Activated naive CD8-positive, alpha-beta T cell treated with anti-CD3 and anti-CD28 coated beads, Interleukin-2, amount 10 ng/mL, durations not matched to agents 7 days and 5 days (primary cell): ENCODE measurements around the gene PRSS36. TPM values are rescaled to one million over a fixed set of nuclear protein-coding genes. Genes with fewer than 3 reads are reported as not detected.
"Not testable (repeated sequence)": the region's sequence is repeated elsewhere in the genome, so short reads cannot be mapped to it uniquely, and the experiment has no call there.

Experiments
- ATAC-seq: fragments of 150-1000 bp; cut with Tn5 transposase; one replicate; pipeline ENCODE4 v1.10.0; 2021; ENCODE audit warnings: low read depth, moderate library complexity
- POLR2A ChIA-PET: fragments of 350-600 bp; sonication (Branson Sonifier 250); formaldehyde crosslinking; loops from one replicate; lab custom pipeline; 2021; ENCODE audit warnings: antibody characterized with exemption; lab: Charles Lee
- DNase-seq: peaks from one replicate; pipeline ENCODE4 v3.0.0; 2021
- H3K27ac Mint-ChIP-seq: one replicate; pipeline ENCODE4 v1.8.0; 2022; ENCODE audit warnings: mild to moderate bottlenecking, mixed read lengths
- H3K27me3 Mint-ChIP-seq: one replicate; pipeline ENCODE4 v1.8.0; 2022; ENCODE audit warnings: mild to moderate bottlenecking, moderate library complexity, mixed read lengths
- H3K36me3 Mint-ChIP-seq: one replicate; pipeline ENCODE4 v1.8.0; 2021; ENCODE audit warnings: mild to moderate bottlenecking, mixed read lengths
- H3K4me1 Mint-ChIP-seq: one replicate; pipeline ENCODE4 v1.8.0; 2021; ENCODE audit warnings: mixed read lengths
- H3K4me3 Mint-ChIP-seq: one replicate; pipeline ENCODE4 v1.8.0; 2022; ENCODE audit warnings: mild to moderate bottlenecking, moderate library complexity, mixed read lengths
- H3K9me3 Mint-ChIP-seq: one replicate; pipeline ENCODE4 v1.8.0; 2021; ENCODE audit warnings: mixed read lengths
- total RNA-seq, 2 experiments: library from RNA; stranded (reverse); gene quantifications; one replicate each; pipeline ENCODE4 v1.2.3, GENCODE V29; 2021

PRSS36 gene
- total RNA-seq, 2 experiments from 2014 or later = 0.31 to 1.1 TPM

- no peaks in the 10 kb centered on the region for H3K9me3 Mint-ChIP-seq
- peak; percentile 4 for ATAC-seq
Observed at GRCh38 chr16:31108794-31109558, 40.9 kb downstream of the PRSS36 start.

DNA sequence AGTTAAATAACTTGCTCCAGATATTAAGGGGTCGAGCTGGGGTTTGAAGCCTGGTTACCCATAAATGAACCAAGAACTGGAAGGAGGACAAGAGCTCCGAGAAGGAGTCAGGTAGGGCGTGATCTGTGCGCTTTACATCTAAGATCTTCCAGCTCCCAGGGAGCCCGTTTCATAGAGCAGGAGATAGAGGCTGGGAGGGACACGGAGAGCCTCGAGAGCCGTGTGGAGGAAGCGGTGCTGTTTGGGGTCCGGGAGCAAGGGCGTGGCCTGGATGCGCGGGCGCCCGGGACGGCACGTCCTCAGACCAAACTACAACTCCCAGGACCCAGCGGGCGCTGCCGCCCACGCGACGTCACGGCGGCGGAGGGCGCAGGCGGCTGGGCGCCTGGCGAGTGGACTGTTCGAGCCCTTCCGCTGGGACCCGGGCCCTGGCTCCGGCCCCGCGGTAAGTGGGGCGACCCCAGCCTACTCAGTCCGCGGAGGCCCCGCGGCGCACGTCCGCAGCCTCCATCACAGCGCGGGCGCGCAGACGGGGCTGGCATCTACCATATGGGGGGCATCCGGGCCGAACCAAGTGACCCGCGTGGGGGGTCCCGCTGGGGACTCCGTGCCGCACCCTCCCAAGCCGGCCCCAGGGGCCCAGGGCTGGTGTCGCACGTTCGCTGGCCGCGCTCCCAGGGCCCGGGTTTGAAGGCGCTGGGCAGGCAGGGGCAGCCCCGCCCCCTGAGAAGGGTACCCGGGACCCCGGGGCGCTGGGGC is 41.7 kb downstream of the PRSS36 start, which contains the start of gene BCKDK:
Gene BCKDK (plus strand): TSS at position 352 of the 759 bp plus-strand sequence. CDS start 838 bp downstream, outside the sequence.
- peak; percentile 86 for ATAC-seq
- Mint-ChIP-seq H3K4me1 (peaks cover 14% of the 10 kb centered on the region), H3K36me3 (peaks cover 13% of the 10 kb centered on the region), H3K27me3 (no peaks in the 10 kb centered on the region), H3K27ac (peak within 1 kb of the TSS; percentile 87), H3K4me3 (peak within 1 kb of the TSS; percentile 88), H3K9me3 (no peaks in the 10 kb centered on the region)
- peak; percentile 85 for DNase-seq
- POLR2A ChIA-PET = interaction anchor here (1.3 to 3.1 kb wide), 3 partner anchors 9 to 34 kb away, joined by 3 to 15 read pairs (median 3); partner anchors contain the start of gene KAT8

More at GRCh38 chr16:31108794-31109558, 40.9 kb downstream of the PRSS36 start:
- no peak for DNase-seq
- Mint-ChIP-seq H3K36me3 (peaks cover 13% of the 10 kb centered on the region), H3K27me3 (no peaks in the 10 kb centered on the region), H3K4me3 (peak overlapping the region; percentile 82), H3K4me1 (peaks cover 16% of the 10 kb centered on the region), H3K27ac (peak overlapping the region; percentile 73)
- POLR2A ChIA-PET = interaction anchor here (1.3 to 3.1 kb wide), 3 partner anchors 9 to 33 kb away, joined by 3 to 15 read pairs (median 3); partner anchors contain the start of gene KAT8

GRCh38 chr16:31107465-31107867 is 42.4 kb downstream of the PRSS36 start:
- POLR2A ChIA-PET = interaction anchor here (0.7 to 3.1 kb wide), 4 partner anchors 10 to 470 kb away, joined by 3 to 15 read pairs (median 4); partner anchors contain the start of gene KAT8
- Mint-ChIP-seq H3K4me3 (peak overlapping the region; percentile 88), H3K36me3 (peaks cover 13% of the 10 kb centered on the region), H3K27ac (peak overlapping the region; percentile 87), H3K27me3 (no peaks in the 10 kb centered on the region), H3K4me1 (peaks cover 14% of the 10 kb centered on the region), H3K9me3 (no peaks in the 10 kb centered on the region)
- DNase-seq = no peak
- ATAC-seq = no peak

DNA sequence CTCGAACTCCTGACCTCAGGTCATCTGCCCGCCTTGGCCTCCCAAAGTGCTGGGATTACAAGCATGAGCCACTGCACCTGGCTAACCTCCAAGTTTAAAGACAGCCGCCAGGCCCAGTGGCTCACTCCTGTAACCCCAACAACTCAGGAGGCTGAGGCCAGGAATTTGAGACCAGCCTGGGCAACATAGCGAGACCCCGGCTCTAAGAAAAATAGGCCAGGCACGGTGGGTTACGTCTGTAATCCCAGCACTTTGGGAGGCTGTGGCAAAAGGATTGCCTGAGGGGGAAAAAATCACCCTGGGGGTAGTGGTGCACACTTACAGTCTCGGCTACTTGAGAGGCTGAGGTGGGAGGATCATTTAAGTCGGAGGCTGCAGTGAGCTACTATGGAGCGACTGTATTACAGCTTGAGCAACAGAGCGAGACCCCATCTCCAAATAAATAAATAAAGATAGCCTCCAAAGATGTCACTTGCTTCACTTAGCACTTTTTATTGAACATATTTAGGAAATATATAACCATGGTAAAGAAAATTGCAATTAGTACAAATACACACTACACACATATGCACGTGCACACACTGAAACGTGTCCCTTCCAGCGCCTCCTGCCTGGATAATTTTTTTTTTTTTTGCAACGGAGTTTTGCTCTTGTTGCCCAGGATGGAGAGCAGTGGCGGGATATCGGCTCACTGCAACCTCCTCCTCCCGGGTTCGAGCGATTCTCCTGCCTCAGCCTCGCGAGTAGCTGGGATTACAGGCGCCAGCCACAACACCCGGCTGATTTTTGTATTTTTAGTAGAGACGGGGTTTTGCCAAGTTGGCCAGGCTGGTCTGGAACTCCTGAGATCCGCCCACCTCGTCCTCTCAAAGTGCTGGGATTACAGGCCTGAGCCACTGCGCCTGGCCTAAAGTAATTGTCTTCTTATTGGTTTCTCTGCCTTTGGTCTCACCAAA is 43.1 kb downstream of the PRSS36 start:
- Mint-ChIP-seq H3K27ac (no peak overlapping the region), H3K4me3 (peak overlapping the region; percentile 88), H3K4me1 (peaks cover 14% of the 10 kb centered on the region), H3K27me3 (no peaks in the 10 kb centered on the region), H3K36me3 (peaks cover 12% of the 10 kb centered on the region), H3K9me3 (no peaks in the 10 kb centered on the region)
- POLR2A ChIA-PET = interaction anchor here (0.7 to 3.1 kb wide), 3 partner anchors 11 to 469 kb away, joined by 4 to 15 read pairs (median 5); partner anchors contain the start of genes FUS and KAT8
- ATAC-seq (no peak), DNase-seq (no peak)

GRCh38 chr16:31105677-31106213 is 44.1 kb downstream of the PRSS36 start:
- Mint-ChIP-seq H3K36me3 (peaks cover 12% of the 10 kb centered on the region), H3K4me1 (peaks cover 14% of the 10 kb centered on the region), H3K27ac (peak overlapping the region; percentile 70), H3K9me3 (no peaks in the 10 kb centered on the region), H3K4me3 (peak overlapping the region; percentile 53), H3K27me3 (peaks cover 2% of the 10 kb centered on the region)
- POLR2A ChIA-PET = no interaction called here
- peak; percentile 59 for ATAC-seq
- peak; percentile 91 for DNase-seq

- POLR2A ChIA-PET = interaction anchor here (0.7 to 1.1 kb wide), 2 partner anchors 27 to 63 kb away, joined by 3 to 6 read pairs; partner anchors contain the start of genes ZNF646 and ZNF668
- not testable (repeated sequence) for H3K9me3 Mint-ChIP-seq, ATAC-seq, H3K27me3 Mint-ChIP-seq, H3K4me1 Mint-ChIP-seq, DNase-seq, H3K36me3 Mint-ChIP-seq, H3K27ac Mint-ChIP-seq, H3K4me3 Mint-ChIP-seq
Observed at GRCh38 chr16:31100876-31101641, 48.8 kb downstream of the PRSS36 start.

- H3K4me1 Mint-ChIP-seq = peaks cover 8% of the 10 kb centered on the region
- H3K27me3 Mint-ChIP-seq = peaks cover 4% of the 10 kb centered on the region
- H3K27ac Mint-ChIP-seq = no peak overlapping the region
- ATAC-seq (no peak), DNase-seq (no peak)
- H3K9me3 Mint-ChIP-seq = no peaks in the 10 kb centered on the region
- POLR2A ChIA-PET = interaction anchor here (1.1 kb wide), 1 partner anchor 26 kb away, joined by 3 read pairs; the partner anchor contains the start of genes ZNF646 and ZNF668
- H3K36me3 Mint-ChIP-seq = no peaks in the 10 kb centered on the region
- H3K4me3 Mint-ChIP-seq = no peak overlapping the region
Observed at GRCh38 chr16:31099860-31100638, 49.8 kb downstream of the PRSS36 start.

DNA sequence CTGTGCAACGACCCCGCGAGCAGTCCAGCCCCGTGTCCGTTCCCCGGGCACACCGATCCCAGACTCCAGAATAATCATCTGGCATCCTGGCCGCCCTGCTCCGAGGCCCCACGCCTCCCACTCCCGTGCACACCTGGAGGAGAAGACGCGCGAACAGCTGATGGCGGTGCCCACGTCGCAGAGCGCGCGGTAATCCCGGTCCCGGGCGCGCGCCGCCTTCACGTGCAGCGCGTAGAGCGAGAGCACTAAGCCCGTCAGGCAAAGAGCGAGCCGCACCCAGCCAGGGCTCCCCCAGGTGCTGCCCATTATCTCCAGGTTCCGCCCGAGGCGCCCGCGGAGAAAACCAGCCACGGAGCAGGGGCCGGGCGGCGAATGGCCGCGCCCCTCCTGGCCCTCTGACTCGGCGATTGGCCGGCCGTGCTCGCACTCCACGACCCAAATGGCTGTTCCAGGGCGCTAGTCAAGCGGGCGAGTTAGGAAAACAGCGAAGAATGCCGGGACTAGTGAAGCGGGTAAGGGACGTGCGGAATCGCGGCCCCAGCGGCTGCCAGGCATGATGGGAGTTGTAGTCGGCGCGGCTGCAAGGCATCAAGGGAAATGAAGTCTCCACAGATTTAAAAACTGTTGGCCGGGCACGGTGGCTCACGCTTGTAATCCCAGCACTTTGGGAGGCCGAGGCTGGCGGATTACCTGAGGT is 55.3 kb downstream of the PRSS36 start, which contains the start of gene VKORC1:
Gene VKORC1 (minus strand): TSS at position 374 of the 697 bp plus-strand sequence. CDS start 68 bp downstream, at position 306.
- peak within 1 kb of the TSS; percentile 95 for H3K27ac Mint-ChIP-seq
- H3K4me1 Mint-ChIP-seq = peaks cover 20% of the 10 kb centered on the region
- peaks cover 2% of the 10 kb centered on the region for H3K27me3 Mint-ChIP-seq
- ATAC-seq (peak; percentile 90), DNase-seq (peak; percentile 87)
- POLR2A ChIA-PET = interaction anchor here (0.7 to 2.5 kb wide), 6 partner anchors 10 to 349 kb away, joined by 3 to 18 read pairs (median 4); partner anchors contain the start of genes FUS, ZNF646 and ZNF668
- no peaks in the 10 kb centered on the region for H3K9me3 Mint-ChIP-seq
- peak within 1 kb of the TSS; percentile 99 for H3K4me3 Mint-ChIP-seq
- peaks cover 4% of the 10 kb centered on the region for H3K36me3 Mint-ChIP-seq

- Mint-ChIP-seq H3K9me3 (no peaks in the 10 kb centered on the region), H3K36me3 (peaks cover 4% of the 10 kb centered on the region), H3K27me3 (peaks cover 2% of the 10 kb centered on the region), H3K27ac (peak overlapping the region; percentile 95), H3K4me3 (peak overlapping the region; percentile 99), H3K4me1 (peaks cover 20% of the 10 kb centered on the region)
- POLR2A ChIA-PET = interaction anchor here (1.0 to 2.5 kb wide), 4 partner anchors 9 to 97 kb away, joined by 4 to 18 read pairs (median 7); partner anchors contain the start of genes FUS, ZNF646 and ZNF668
- no peak for ATAC-seq
- no peak for DNase-seq
Observed at GRCh38 chr16:31094088-31094423, 55.8 kb downstream of the PRSS36 start.

DNA sequence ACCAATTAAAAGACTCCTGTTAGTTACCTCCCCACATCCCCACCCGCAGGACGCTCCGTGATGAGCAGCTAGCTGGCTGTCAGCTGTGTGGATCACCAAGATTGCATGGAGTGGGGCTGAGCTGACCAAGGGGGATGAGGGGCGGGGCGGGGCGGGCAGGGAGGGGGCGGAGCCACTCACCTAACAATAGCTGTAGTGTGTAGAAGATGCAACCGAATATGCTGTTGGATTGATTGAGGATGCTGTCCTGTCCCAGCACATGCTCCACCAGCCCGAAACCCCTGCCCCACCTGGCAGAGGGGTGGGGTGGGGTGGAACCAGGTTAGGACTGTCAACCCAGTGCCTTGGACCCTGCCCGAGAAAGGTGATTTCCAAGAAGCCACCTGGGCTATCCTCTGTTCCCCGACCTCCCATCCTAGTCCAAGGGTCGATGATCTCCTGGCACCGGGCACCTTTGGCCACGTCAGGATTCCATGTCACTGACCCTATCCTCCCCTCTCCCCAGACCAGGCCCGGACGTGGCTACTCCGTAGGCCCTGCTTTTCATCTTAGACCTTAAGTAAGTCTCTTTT is 56.6 kb downstream of the PRSS36 start:
- POLR2A ChIA-PET = interaction anchor here (1.4 to 2.1 kb wide), 3 partner anchors 8 to 87 kb away, joined by 5 to 9 read pairs (median 7); partner anchors contain the start of genes FUS, ZNF646 and ZNF668
- Mint-ChIP-seq H3K27me3 (no peaks in the 10 kb centered on the region), H3K4me1 (peaks cover 20% of the 10 kb centered on the region), H3K36me3 (peaks cover 4% of the 10 kb centered on the region), H3K9me3 (no peaks in the 10 kb centered on the region), H3K27ac (no peak overlapping the region), H3K4me3 (peak overlapping the region; percentile 99)
- no peak for ATAC-seq
- no peak for DNase-seq
